Middle frontal gyrus (tissue), 1 donor: Measurements from ENCODE around the gene LGALS7B.
"Not testable (repeated sequence)": the region's sequence is repeated elsewhere in the genome, so short reads cannot be mapped to it uniquely, and the experiment has no call there.

Experiments
- DNase-seq: peaks from one replicate; pipeline ENCODE4 v3.0.0-alpha.2; 2015; ENCODE audit warnings: low spot score; ENCODE audit errors: extremely low spot score

LGALS7B gene

GRCh38 chr19:38793671-38794070 is 4.7 kb downstream of the LGALS7B start:
- DNase-seq = no peak

- DNase-seq = no peak
Observed at GRCh38 chr19:38795549-38795948, 6.5 kb downstream of the LGALS7B start.

GRCh38 chr19:38796154-38796553 is 7.2 kb downstream of the LGALS7B start:
- DNase-seq = no peak

GRCh38 chr19:38797781-38798180 is 8.8 kb downstream of the LGALS7B start:
- not testable (repeated sequence) for DNase-seq

- DNase-seq = no peak
Observed at GRCh38 chr19:38799104-38799503, 10.1 kb downstream of the LGALS7B start.

- DNase-seq = no peak
Observed at GRCh38 chr19:38800577-38801347, 11.8 kb downstream of the LGALS7B start.

- no peak for DNase-seq
Observed at GRCh38 chr19:38801359-38802095, 12.5 kb downstream of the LGALS7B start.

GRCh38 chr19:38803543-38803942 is 14.5 kb downstream of the LGALS7B start:
- DNase-seq = no peak

- no peak for DNase-seq
Observed at GRCh38 chr19:38805180-38805579, 16.2 kb downstream of the LGALS7B start.

GRCh38 chr19:38806371-38806770 is 17.4 kb downstream of the LGALS7B start:
- no peak for DNase-seq

GRCh38 chr19:38807374-38808098 is 18.5 kb downstream of the LGALS7B start:
- DNase-seq = not testable (repeated sequence)

- no peak for DNase-seq
Observed at GRCh38 chr19:38808741-38809140, 19.7 kb downstream of the LGALS7B start.

- no peak for DNase-seq
Observed at GRCh38 chr19:38809592-38810252, 20.7 kb downstream of the LGALS7B start.

- DNase-seq = no peak
Observed at GRCh38 chr19:38812009-38812840, 23.2 kb downstream of the LGALS7B start.

- no peak for DNase-seq
Observed at GRCh38 chr19:38812841-38813320, 23.9 kb downstream of the LGALS7B start, which contains the start of gene LGALS4. TSS of gene LGALS4 (minus strand) at chr19:38812945. CDS start at chr19:38812886, 59 bp downstream.

GRCh38 chr19:38813323-38813722 is 24.3 kb downstream of the LGALS7B start:
- DNase-seq = no peak

- not testable (repeated sequence) for DNase-seq
Observed at GRCh38 chr19:38813932-38814331, 24.9 kb downstream of the LGALS7B start.

GRCh38 chr19:38815059-38816001 is 26.3 kb downstream of the LGALS7B start:
- DNase-seq = no peak

- no peak for DNase-seq
Observed at GRCh38 chr19:38816131-38816750, 27.2 kb downstream of the LGALS7B start.
